Erythroblast (primary cell): ENCODE measurements around the gene ARHGEF3.

Source experiments
- GATA1 ChIP-seq: IDR thresholded peaks from 2 replicates; pipeline ENCODE4 v1.6.1; 2011; ENCODE audit warnings: low read depth, mild to moderate bottlenecking, control low read depth, low read length, moderate library complexity
- POLR2A ChIP-seq: IDR thresholded peaks from 2 replicates; pipeline ENCODE4 v1.6.1; 2011; ENCODE audit warnings: mild to moderate bottlenecking, low read length

DNA sequence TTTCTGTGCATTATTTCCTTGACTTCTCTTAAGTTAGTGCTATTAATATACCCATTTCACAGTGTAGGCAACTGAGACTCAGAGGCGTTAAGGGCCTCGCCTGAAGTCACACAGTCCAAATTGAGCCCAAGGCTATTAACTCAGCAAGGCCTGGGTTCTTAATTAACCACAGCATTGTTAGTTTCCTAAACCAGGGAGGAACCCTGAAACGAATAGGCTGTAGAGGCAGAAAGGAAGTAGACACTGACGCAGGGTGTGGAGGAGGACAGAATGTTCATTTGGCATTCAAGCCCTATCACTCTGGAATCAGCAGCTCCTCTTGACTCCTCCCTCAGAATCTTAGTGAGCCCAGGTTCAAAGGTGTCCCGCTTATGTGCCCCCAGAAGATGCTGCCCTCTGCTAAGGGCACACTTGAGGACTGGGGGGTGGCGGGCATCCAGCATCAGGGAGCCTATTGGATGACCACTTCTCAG is 13.9 kb downstream of the ARHGEF3 start:
- TF ChIP-seq POLR2A, result no peak
- no peak for TF ChIP-seq GATA1
